Endothelial cell of umbilical vein (primary cell): Measurements from ENCODE around the gene AIF1. TPM values are rescaled to one million over a fixed set of nuclear protein-coding genes. Genes with fewer than 3 reads are reported as not detected.

Experiments
- BruUV-seq: library from RNA; stranded (reverse); fragments of 400-500 nt; replicated peaks from 2 replicates; lab custom pipeline; 2021; lab: Mats Ljungman, UMichigan
- CTCF ChIA-PET: fragments of 300-600, 350-600 bp; sonication (Branson Sonifier 250); formaldehyde crosslinking; loops from one replicate; lab custom pipeline; 2021; ENCODE audit warnings: antibody characterized with exemption, inconsistent platforms; lab: Charles Lee
- POLR2A ChIA-PET: fragments of 300-600, 350-600 bp; sonication (Branson Sonifier 250); formaldehyde crosslinking; loops from one replicate; lab custom pipeline; 2021; ENCODE audit warnings: antibody characterized with exemption, inconsistent platforms; lab: Charles Lee
- DNase-seq: peaks from one replicate; pipeline ENCODE4 v3.0.0-alpha.2; 2011; ENCODE audit warnings: low read depth, low spot score
- FAIRE-seq: peaks from 2 replicates; lab custom pipeline; 2011; peaks lifted over from hg19 to GRCh38; lab: Jason Lieb, UNC
- H2AFZ ChIP-seq: 2 replicates; pipeline ENCODE4 v1.6.0; 2012; ENCODE audit warnings: low read depth, low read length, control low read depth, inconsistent platforms
- H3K27ac ChIP-seq: 2 replicates; pipeline ENCODE4 v1.5.1; 2011; ENCODE audit warnings: low read depth, mild to moderate bottlenecking, control low read depth, low read length, moderate library complexity; ENCODE audit not compliant: insufficient read depth
- H3K27me3 ChIP-seq, 2 experiments: 2 replicates each; pipeline versions ENCODE4 v1.6.0 to v1.6.1; 2011; ENCODE audit warnings: low read length in 2 of 2, mixed read lengths in 1 of 2; ENCODE audit not compliant: control insufficient read depth in 2 of 2, insufficient read depth in 2 of 2
- H3K36me3 ChIP-seq, 2 experiments: 2 replicates in 1 of 2; 3 replicates in 1 of 2; pipeline ENCODE4 v1.5.1; 2011; ENCODE audit warnings: low read length in 2 of 2, mild to moderate bottlenecking in 1 of 2, moderate library complexity in 1 of 2; ENCODE audit not compliant: control insufficient read depth in 2 of 2, insufficient read depth in 2 of 2; ENCODE audit errors: extremely low read depth in 1 of 2
- H3K4me1 ChIP-seq: 3 replicates; pipeline ENCODE4 v1.5.1; 2011; ENCODE audit warnings: mild to moderate bottlenecking, low read length; ENCODE audit not compliant: control insufficient read depth, insufficient read depth; ENCODE audit errors: extremely low read depth
- H3K4me2 ChIP-seq: 2 replicates; pipeline ENCODE4 v1.6.1; 2011; ENCODE audit warnings: low read length, control low read depth, mixed read lengths; ENCODE audit not compliant: insufficient read depth
- H3K4me3 ChIP-seq, 3 experiments: fragments of 200-600 bp in 1 of 3; sonication (generic), shearing (Covaris generic) in 1 of 3; replicated peaks in 1 of 3; 2 replicates each; pipeline ENCODE4 v1.5.1; 2011 to 2016; ENCODE audit warnings: control low read depth in 3 of 3, low read length in 3 of 3, mild to moderate bottlenecking in 2 of 3, inconsistent platforms in 1 of 3, low read depth in 1 of 3, moderate library complexity in 1 of 3; ENCODE audit not compliant: insufficient read depth in 1 of 3
- H3K79me2 ChIP-seq: 2 replicates; pipeline ENCODE4 v1.6.0; 2012; ENCODE audit warnings: low read length, inconsistent platforms; ENCODE audit not compliant: control insufficient read depth, insufficient read depth
- H3K9ac ChIP-seq: replicated peaks from 2 replicates; pipeline ENCODE3; 2011; ENCODE audit warnings: low read length, control low read depth; ENCODE audit not compliant: insufficient read depth; ENCODE audit errors: extremely low read depth
- H3K9me1 ChIP-seq: replicated peaks from 3 replicates; pipeline ENCODE4 v1.6.0; 2011; ENCODE audit warnings: mild to moderate bottlenecking, low read length; ENCODE audit not compliant: control insufficient read depth, insufficient read depth; ENCODE audit errors: extremely low read depth
- H3K9me3 ChIP-seq: replicated peaks from 2 replicates; pipeline ENCODE4 v1.5.1; 2012; ENCODE audit warnings: low read length, inconsistent platforms; ENCODE audit not compliant: control insufficient read depth, insufficient read depth
- H4K20me1 ChIP-seq: replicated peaks from 2 replicates; pipeline ENCODE3; 2011; ENCODE audit warnings: mild to moderate bottlenecking, low read length; ENCODE audit not compliant: control insufficient read depth, insufficient read depth; ENCODE audit errors: extremely low read depth
- CTCF ChIP-seq, 2 donors: IDR thresholded peaks; 1 replicate in 1 of 2; 2 replicates in 1 of 2; pipeline ENCODE4 v1.5.1; 2011; ENCODE audit warnings: low read length in 2 of 2, mild to moderate bottlenecking in 2 of 2, moderate library complexity in 2 of 2, control low read depth in 1 of 2, inconsistent platforms in 1 of 2, low read depth in 1 of 2; ENCODE audit not compliant: insufficient read depth in 1 of 2; ENCODE audit errors: extremely low read depth in 1 of 2
- EZH2 ChIP-seq: IDR thresholded peaks from 2 replicates; pipeline ENCODE4 v1.6.1; 2012; ENCODE audit warnings: borderline replicate concordance, low read depth, mild to moderate bottlenecking, moderate library complexity, low read length, inconsistent platforms; ENCODE audit not compliant: severe bottlenecking
- FOS ChIP-seq: IDR thresholded peaks from 2 replicates; pipeline ENCODE4 v1.6.1; 2011; ENCODE audit warnings: mild to moderate bottlenecking, low read length, moderate library complexity, borderline replicate concordance; ENCODE audit not compliant: insufficient read depth
- JUN ChIP-seq: IDR thresholded peaks from 2 replicates; pipeline ENCODE4 v1.6.1; 2011; ENCODE audit warnings: borderline replicate concordance, low read depth; ENCODE audit not compliant: insufficient read length, insufficient read depth
- MAX ChIP-seq: IDR thresholded peaks from 2 replicates; pipeline ENCODE4 v1.6.1; 2011; ENCODE audit not compliant: insufficient read depth, insufficient read length
- MYC ChIP-seq: IDR thresholded peaks from one replicate; pipeline ENCODE4 v1.6.1; 2011; ENCODE audit warnings: mild to moderate bottlenecking, low read depth, low read length
- dilution Hi-C: fragments of 300-500 bp; cut with MboI; formaldehyde crosslinking; loops from one replicate; pipeline ENCODE4 v1.15.0; 2019; ENCODE audit warnings: low sequenced_read_pairs; ENCODE audit not compliant: extremely low pct_ligation_motif_present
- intact Hi-C: fragments of 100-400 bp; cut with micrococcal nuclease; formaldehyde crosslinking; loops from one replicate; pipeline ENCODE4 v1.10.0; 2022
- polyA plus RNA-seq, 4 experiments: library from polyadenylated mRNA; depleted of rRNA in 3 of 4; stranded (reverse) in 3 of 4; unstranded in 1 of 4; fragments of >200 nt; gene quantifications; 2 replicates each; pipeline versions ENCODE4 v1.2.1 to v1.2.3, GENCODE V29; 2011 to 2012; ENCODE audit warnings: missing spikeins in 1 of 4
- total RNA-seq: library from RNA; stranded (reverse); gene quantifications from 2 replicates; pipeline ENCODE4 v1.2.3, GENCODE V29; 2021

The AIF1 gene
- total and polyA plus RNA-seq, 2 donors (not counting 3 experiments of a cell fraction or from before 2014, with no cell fraction given): not detected

GRCh38 chr6:31645325-31645724, 30.3 kb downstream of the AIF1 start:
- ChIA-PET CTCF (no interaction called here), POLR2A (no interaction called here)
- Histone ChIP-seq H3K79me2 (peaks cover 12% of the 10 kb centered on the region), H3K27ac (no peak overlapping the region), H2AFZ (no peak overlapping the region), H3K36me3 (peaks cover 30 to 67% of the 10 kb centered on the region in 2 experiments), H3K9me1 (no peaks in the 10 kb centered on the region), H3K4me3 (no peak overlapping the region), H3K9me3 (no peaks in the 10 kb centered on the region), H4K20me1 (no peaks in the 10 kb centered on the region), H3K9ac (no peak overlapping the region), H3K4me2 (no peak overlapping the region), H3K27me3 (no peaks in the 10 kb centered on the region), H3K4me1 (no peaks in the 10 kb centered on the region)
- intact Hi-C loops (no loop called here), dilution Hi-C loops (no loop called here)
- no peak for TF ChIP-seq MAX
- no peak for TF ChIP-seq FOS
- TF ChIP-seq MYC: no peak
- TF ChIP-seq JUN: no peak
- TF ChIP-seq CTCF (IDR thresholded peaks at IDR 0.05; ENCODE audit: extremely low read depth in 1 of 2, insufficient read depth in 1 of 2, low read depth in 1 of 2, low read length in 2 of 2): no peak
- TF ChIP-seq EZH2: no peak
- BruUV-seq: no TSS peak
- DNase-seq: no peak
- no peak for FAIRE-seq
